ENCODE measurements around the gene ZFHX2. TPM values are rescaled to one million over a fixed set of nuclear protein-coding genes. Genes with fewer than 3 reads are reported as not detected.

Gene ZFHX2
- total RNA-seq, 6 experiments from 2014 or later: 0.63 to 4.2 (median 1.7) TPM

- Mint-ChIP-seq H3K27ac (no peak overlapping the region), H3K36me3 (ENCODE audit: low read depth) (no peaks in the 10 kb centered on the region), H3K27me3 (ENCODE audit: insufficient read depth) (peaks cover 24% of the 10 kb centered on the region), H3K4me1 (ENCODE audit: low read depth) (no peaks in the 10 kb centered on the region), H3K9me3 (peaks cover 4% of the 10 kb centered on the region; the same call in 1 of the 2 replicates), H3K4me3 (no peak overlapping the region)
- DNase-seq: no peak
- no peak for TF ChIP-seq CTCF (IDR thresholded peaks at IDR 0.05)
Observed at GRCh38 chr14:23580152-23580926, 28.8 kb upstream of the ZFHX2 start.

- no peak for TF ChIP-seq CTCF (IDR thresholded peaks at IDR 0.05)
- peaks cover 4% of the 10 kb centered on the region; the same call in 1 of the 2 replicates for H3K9me3 Mint-ChIP-seq
- no peaks in the 10 kb centered on the region for H3K36me3 Mint-ChIP-seq (ENCODE audit: low read depth)
- no peaks in the 10 kb centered on the region for H3K4me1 Mint-ChIP-seq (ENCODE audit: low read depth)
- DNase-seq: no peak
- H3K4me3 Mint-ChIP-seq: no peak overlapping the region
- peaks cover 28% of the 10 kb centered on the region for H3K27me3 Mint-ChIP-seq (ENCODE audit: insufficient read depth)
- H3K27ac Mint-ChIP-seq: no peak overlapping the region
Observed at GRCh38 chr14:23579739-23580138, 28.2 kb upstream of the ZFHX2 start.

- no peak for TF ChIP-seq CTCF (IDR thresholded peaks at IDR 0.05)
- no peak for DNase-seq
- Mint-ChIP-seq H3K4me3 (no peak overlapping the region), H3K27ac (no peak overlapping the region), H3K36me3 (ENCODE audit: low read depth) (no peaks in the 10 kb centered on the region), H3K4me1 (ENCODE audit: low read depth) (no peaks in the 10 kb centered on the region), H3K27me3 (ENCODE audit: insufficient read depth) (peaks cover 28% of the 10 kb centered on the region), H3K9me3 (peaks cover 3% of the 10 kb centered on the region; the same call in 1 of the 2 replicates)
Observed at GRCh38 chr14:23579311-23579630, 27.7 kb upstream of the ZFHX2 start.

DNA sequence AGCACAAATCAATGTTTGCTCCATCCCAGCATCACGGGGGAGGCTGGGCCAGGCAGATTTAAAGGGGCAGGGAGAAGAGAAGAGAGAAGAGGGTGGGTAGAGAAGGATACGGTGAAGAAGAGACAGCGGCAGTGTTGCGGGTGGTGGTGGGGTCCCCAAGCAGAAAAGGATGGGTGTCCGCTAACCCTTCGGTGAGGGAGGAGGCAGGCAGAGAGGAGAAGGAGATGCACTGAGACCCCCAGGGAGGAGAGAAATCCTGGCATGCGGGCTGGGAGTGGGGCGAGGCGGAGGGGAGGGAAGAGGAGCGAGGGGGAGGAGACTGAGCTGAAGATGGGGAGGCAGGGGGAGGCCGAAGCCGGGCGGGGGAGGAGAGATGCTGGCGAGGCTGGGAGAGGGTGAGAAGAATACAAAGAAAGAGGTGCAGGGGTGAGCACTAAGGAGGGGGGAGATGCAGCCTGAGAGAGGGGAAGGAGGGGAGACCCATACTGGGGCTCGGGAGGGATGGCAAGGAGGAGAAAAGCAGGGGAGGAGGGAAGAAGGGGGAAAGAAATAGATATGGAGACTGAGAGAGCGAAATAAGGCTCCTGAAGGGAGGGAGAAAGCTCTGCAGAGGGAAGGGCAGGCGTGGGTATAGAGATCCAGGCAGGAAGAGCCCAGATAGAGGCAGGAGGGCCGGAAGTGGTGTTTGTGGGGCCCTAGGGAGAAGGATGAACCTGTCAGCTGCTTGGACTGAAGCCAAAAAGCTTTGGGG is 27.2 kb upstream of the ZFHX2 start, which contains the start of gene JPH4:
Gene JPH4, minus strand, starts transcription at position 231 of the 751 bp plus-strand sequence. CDS start 1,337 bp downstream, outside the sequence.
- H3K4me1 Mint-ChIP-seq (ENCODE audit: low read depth): no peaks in the 10 kb centered on the region
- DNase-seq: no peak
- no peak within 1 kb of the TSS for H3K4me3 Mint-ChIP-seq
- H3K27me3 Mint-ChIP-seq (ENCODE audit: insufficient read depth): peaks cover 28% of the 10 kb centered on the region
- no peak for TF ChIP-seq CTCF (IDR thresholded peaks at IDR 0.05)
- no peak within 1 kb of the TSS for H3K27ac Mint-ChIP-seq
- H3K9me3 Mint-ChIP-seq: no peaks in the 10 kb centered on the region
- H3K36me3 Mint-ChIP-seq (ENCODE audit: low read depth): no peaks in the 10 kb centered on the region

- Mint-ChIP-seq H3K36me3 (ENCODE audit: low read depth) (no peaks in the 10 kb centered on the region), H3K4me1 (ENCODE audit: low read depth) (no peaks in the 10 kb centered on the region), H3K27me3 (ENCODE audit: insufficient read depth) (peaks cover 29% of the 10 kb centered on the region), H3K4me3 (no peak overlapping the region), H3K27ac (no peak overlapping the region), H3K9me3 (no peaks in the 10 kb centered on the region)
- DNase-seq: no peak
- no peak for TF ChIP-seq CTCF (IDR thresholded peaks at IDR 0.05)
Observed at GRCh38 chr14:23577710-23578392, 26.3 kb upstream of the ZFHX2 start.

Measured in HFFc6 (cell line).